Gastroesophageal sphincter (tissue), 4 donors: ENCODE results near the gene ASB13. TPM values are rescaled to one million over a fixed set of nuclear protein-coding genes. Genes with fewer than 3 reads are reported as not detected.

Source experiments
- ATAC-seq: fragments of 150-250 bp; one replicate; pipeline ENCODE4 v1.9.1; 2016; ENCODE audit warnings: mild to moderate bottlenecking, moderate library complexity
- H3K27ac ChIP-seq, 4 donors: fragments of 200-600 bp; sonication (generic) in 3 of 4; 1 replicate in 3 of 4; 2 replicates in 1 of 4; pipeline ENCODE4 v1.5.1; 2016 to 2019
- H3K27me3 ChIP-seq: fragments of 200-600 bp; sonication (generic); one replicate; pipeline ENCODE4 v1.5.1; 2019
- H3K36me3 ChIP-seq, 2 donors: fragments of 200-600 bp; sonication (generic); one replicate each; pipeline ENCODE4 v1.5.1; 2019; ENCODE audit warnings: control low read depth in 1 of 2
- H3K4me1 ChIP-seq, 3 donors: fragments of 200-600 bp; sonication (generic); 1 replicate in 2 of 3; 2 replicates in 1 of 3; pipeline ENCODE4 v1.5.1; 2016 to 2019; ENCODE audit warnings: control low read depth in 2 of 3
- H3K4me3 ChIP-seq, 2 donors: fragments of 200-600 bp; sonication (generic); one replicate each; pipeline ENCODE4 v1.5.1; 2019; ENCODE audit warnings: mild to moderate bottlenecking in 1 of 2, moderate library complexity in 1 of 2
- H3K9me3 ChIP-seq, 3 donors: fragments of 200-600 bp; sonication (generic); one replicate each; pipeline ENCODE4 v1.5.1; 2017 to 2019; ENCODE audit warnings: control low read depth in 2 of 3
- EP300 ChIP-seq: sonication (generic); formaldehyde crosslinking; IDR thresholded peaks from one replicate; pipeline ENCODE4 v1.6.1; 2017; ENCODE audit warnings: antibody characterized with exemption, mild to moderate bottlenecking
- POLR2A ChIP-seq, 2 donors: fragments of 450-650 bp; IDR thresholded peaks; one replicate each; pipeline ENCODE4 v1.6.1; 2017; ENCODE audit warnings: antibody characterized with exemption in 2 of 2, mild to moderate bottlenecking in 2 of 2, moderate library complexity in 1 of 2
- POLR2AphosphoS5 ChIP-seq: sonication (generic); formaldehyde crosslinking; IDR thresholded peaks from one replicate; pipeline ENCODE4 v1.6.1; 2017; ENCODE audit warnings: antibody characterized with exemption
- WGBS, 2 donors: methylation state at CpG; one replicate each; pipeline ENCODE4 v1.1.5; 2018; ENCODE audit warnings: low coverage in 1 of 2; 5-methylcytosine and 5-hydroxymethylcytosine counted together
- total RNA-seq, 4 donors: library from RNA; depleted of rRNA; stranded (reverse); fragments of >200 nt; gene quantifications; one replicate each; pipeline ENCODE4 v1.1.0, GENCODE V29; 2016
- TF ChIP-seq, protein P1 (sequence below), 4 experiments: fragments of 200-600 bp in 2 of 4; fragments of 450-650 bp in 2 of 4; sonication (generic) in 1 of 4; IDR thresholded peaks; one replicate each; pipeline ENCODE4 v1.5.1; 2017 to 2019; ENCODE audit warnings: antibody characterized with exemption in 4 of 4, mild to moderate bottlenecking in 2 of 4, moderate library complexity in 2 of 4

Gene ASB13
- total RNA-seq, 4 donors from 2014 or later, result 17.6 to 39.6 (median 19.0) TPM

DNA sequence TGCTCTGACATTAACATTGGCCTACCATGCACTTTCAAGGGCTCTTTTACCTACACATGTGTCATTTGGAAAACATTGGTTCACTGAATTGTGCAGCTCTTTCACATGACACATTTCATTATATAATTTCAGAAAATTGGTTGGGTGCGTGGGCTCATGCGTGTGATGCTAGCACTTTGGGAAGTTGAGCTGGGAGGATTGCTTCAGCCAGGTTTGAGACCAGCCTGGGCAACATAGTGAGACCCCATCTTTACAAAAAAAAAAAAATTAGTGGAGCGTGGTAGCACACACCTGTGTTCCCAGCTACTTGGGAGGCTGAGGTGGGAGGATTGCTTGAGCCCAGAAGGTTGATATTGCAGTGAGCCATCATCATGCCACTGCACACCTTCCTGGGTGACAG is 22.2 kb upstream of the ASB13 start:
- Histone ChIP-seq H3K4me3 (no peak overlapping the region), H3K27ac (no peak overlapping the region), H3K36me3 (no peaks in the 10 kb centered on the region), H3K9me3 (no peaks in the 10 kb centered on the region), H3K27me3 (no peaks in the 10 kb centered on the region), H3K4me1 (peaks cover 3 to 59% (median 18%) of the 10 kb centered on the region in 3 donors)
- TF ChIP-seq POLR2AphosphoS5, result no peak
- ATAC-seq, result no peak
- 94 to 100% methylated on average over 3 of the region's 3 CpGs for WGBS, 2 donors

- H3K27ac ChIP-seq, result peak overlapping the region; percentile 29 to 94 (median 89)
- H3K4me3 ChIP-seq, result peak overlapping the region; percentile 59 to 81
- ATAC-seq, result no peak
- H3K9me3 ChIP-seq, result no peaks in the 10 kb centered on the region
- peaks cover 3 to 37% (median 12%) of the 10 kb centered on the region in 3 donors for H3K4me1 ChIP-seq
- H3K27me3 ChIP-seq, result no peaks in the 10 kb centered on the region
- TF ChIP-seq, protein P1, sequence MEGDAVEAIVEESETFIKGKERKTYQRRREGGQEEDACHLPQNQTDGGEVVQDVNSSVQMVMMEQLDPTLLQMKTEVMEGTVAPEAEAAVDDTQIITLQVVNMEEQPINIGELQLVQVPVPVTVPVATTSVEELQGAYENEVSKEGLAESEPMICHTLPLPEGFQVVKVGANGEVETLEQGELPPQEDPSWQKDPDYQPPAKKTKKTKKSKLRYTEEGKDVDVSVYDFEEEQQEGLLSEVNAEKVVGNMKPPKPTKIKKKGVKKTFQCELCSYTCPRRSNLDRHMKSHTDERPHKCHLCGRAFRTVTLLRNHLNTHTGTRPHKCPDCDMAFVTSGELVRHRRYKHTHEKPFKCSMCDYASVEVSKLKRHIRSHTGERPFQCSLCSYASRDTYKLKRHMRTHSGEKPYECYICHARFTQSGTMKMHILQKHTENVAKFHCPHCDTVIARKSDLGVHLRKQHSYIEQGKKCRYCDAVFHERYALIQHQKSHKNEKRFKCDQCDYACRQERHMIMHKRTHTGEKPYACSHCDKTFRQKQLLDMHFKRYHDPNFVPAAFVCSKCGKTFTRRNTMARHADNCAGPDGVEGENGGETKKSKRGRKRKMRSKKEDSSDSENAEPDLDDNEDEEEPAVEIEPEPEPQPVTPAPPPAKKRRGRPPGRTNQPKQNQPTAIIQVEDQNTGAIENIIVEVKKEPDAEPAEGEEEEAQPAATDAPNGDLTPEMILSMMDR (IDR thresholded peaks at IDR 0.05), result peak in 1 of 4 experiments; percentile 5
- TF ChIP-seq POLR2A (IDR thresholded peaks at IDR 0.05), result no peak
- no peaks in the 10 kb centered on the region for H3K36me3 ChIP-seq
- WGBS, 2 donors, result 1 to 3% methylated on average over 10 of the region's 10 CpGs
Measured at GRCh38 chr10:5685764-5686240, 19.4 kb upstream of the ASB13 start.

- 0 to 1% methylated on average over 2 to 9 of the region's 77 CpGs for WGBS, 2 donors
- H3K36me3 ChIP-seq, result no peaks in the 10 kb centered on the region
- H3K4me3 ChIP-seq, result peak overlapping the region; percentile 59 to 81
- peaks cover 3 to 37% (median 12%) of the 10 kb centered on the region in 3 donors for H3K4me1 ChIP-seq
- peak; percentile 32 for ATAC-seq
- no peaks in the 10 kb centered on the region for H3K27me3 ChIP-seq
- peak overlapping the region; percentile 29 to 94 (median 89) for H3K27ac ChIP-seq
- H3K9me3 ChIP-seq, result no peaks in the 10 kb centered on the region
- TF ChIP-seq, protein P1 (IDR thresholded peaks at IDR 0.05), result peak; percentile 20 to 57 (median 33)
- TF ChIP-seq POLR2AphosphoS5, result no peak
- TF ChIP-seq EP300, result no peak
- peak in 1 of 2 donors; percentile 6 for TF ChIP-seq POLR2A (IDR thresholded peaks at IDR 0.05)
Measured at GRCh38 chr10:5684971-5685763, 18.8 kb upstream of the ASB13 start.

DNA sequence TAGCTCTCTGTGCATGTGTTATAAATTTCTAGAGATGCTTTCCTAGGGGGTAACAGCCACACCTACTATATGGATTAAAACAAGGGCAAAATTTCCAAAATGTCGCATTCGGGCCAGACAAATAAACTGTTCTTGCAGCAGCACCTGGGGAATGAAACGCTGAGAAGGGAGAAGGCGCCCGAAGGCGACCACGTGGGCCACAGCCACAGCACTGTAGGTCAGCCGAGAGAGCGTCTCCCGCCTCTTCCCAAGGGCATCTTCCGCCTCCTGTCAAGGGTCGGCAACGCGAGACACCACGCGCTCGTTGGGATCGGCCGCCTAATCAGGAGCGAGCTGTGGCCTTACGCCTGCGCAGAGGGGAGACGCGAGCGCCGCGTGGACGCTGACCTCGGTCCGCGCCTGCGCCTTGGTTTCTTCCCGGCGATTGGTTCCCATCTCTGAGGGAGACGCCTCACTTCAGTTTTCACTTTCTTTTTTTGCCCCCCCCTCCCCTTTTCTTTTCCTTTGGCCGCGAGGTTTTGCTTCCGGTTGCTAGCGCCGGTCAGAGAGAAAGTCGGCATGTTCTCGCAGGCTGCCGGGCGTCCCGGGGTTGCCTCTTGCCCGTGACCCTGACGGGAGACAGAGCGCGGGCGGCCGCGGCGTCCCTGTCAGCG is 18.0 kb upstream of the ASB13 start, which contains the start of gene TASOR2:
Gene TASOR2 (plus strand): TSS at position 521 of the 653 bp plus-strand sequence. CDS start 35,805 bp downstream, outside the sequence.
- WGBS, 2 donors, result 1 to 3% methylated on average over 15 to 21 of the region's 54 CpGs
- peak within 1 kb of the TSS; percentile 29 to 94 (median 89) for H3K27ac ChIP-seq
- no peaks in the 10 kb centered on the region for H3K9me3 ChIP-seq
- H3K27me3 ChIP-seq, result peaks cover 6% of the 10 kb centered on the region
- peaks cover 3 to 37% (median 12%) of the 10 kb centered on the region in 3 donors for H3K4me1 ChIP-seq
- peak within 1 kb of the TSS; percentile 59 to 81 for H3K4me3 ChIP-seq
- H3K36me3 ChIP-seq, result no peaks in the 10 kb centered on the region
- ATAC-seq, result peak; percentile 99
- TF ChIP-seq EP300 (no peak), POLR2A (IDR thresholded peaks at IDR 0.05) (peak; percentile 44 to 58), POLR2AphosphoS5 (peak; percentile 35)
- TF ChIP-seq, protein P1 (IDR thresholded peaks at IDR 0.05), result no peak

- no peak overlapping the region for H3K4me3 ChIP-seq
- no peaks in the 10 kb centered on the region for H3K9me3 ChIP-seq
- H3K27me3 ChIP-seq, result peaks cover 18% of the 10 kb centered on the region
- peaks cover 3 to 27% (median 12%) of the 10 kb centered on the region in 3 donors for H3K4me1 ChIP-seq
- no peak overlapping the region for H3K27ac ChIP-seq
- H3K36me3 ChIP-seq, result no peaks in the 10 kb centered on the region
- no peak for ATAC-seq
- TF ChIP-seq POLR2A (IDR thresholded peaks at IDR 0.05) (no peak), EP300 (no peak), POLR2AphosphoS5 (no peak)
- TF ChIP-seq, protein P1 (IDR thresholded peaks at IDR 0.05), result no peak
- WGBS, 2 donors, result 75 to 81% methylated on average over 3 of the region's 3 CpGs
Measured at GRCh38 chr10:5683065-5683464, 16.7 kb upstream of the ASB13 start.
